GM21515 (cell line): ENCODE measurements around the gene FBXO22.
"Not testable (repeated sequence)": the region's sequence is repeated elsewhere in the genome, so short reads cannot be mapped to it uniquely, and the experiment has no call there.

Experiments used
- ATAC-seq: cut with Tn5 transposase; IDR thresholded peaks from one replicate; pipeline ENCODE4 v1.9.1; 2021; ENCODE audit not compliant: unreplicated experiment

The FBXO22 gene

DNA sequence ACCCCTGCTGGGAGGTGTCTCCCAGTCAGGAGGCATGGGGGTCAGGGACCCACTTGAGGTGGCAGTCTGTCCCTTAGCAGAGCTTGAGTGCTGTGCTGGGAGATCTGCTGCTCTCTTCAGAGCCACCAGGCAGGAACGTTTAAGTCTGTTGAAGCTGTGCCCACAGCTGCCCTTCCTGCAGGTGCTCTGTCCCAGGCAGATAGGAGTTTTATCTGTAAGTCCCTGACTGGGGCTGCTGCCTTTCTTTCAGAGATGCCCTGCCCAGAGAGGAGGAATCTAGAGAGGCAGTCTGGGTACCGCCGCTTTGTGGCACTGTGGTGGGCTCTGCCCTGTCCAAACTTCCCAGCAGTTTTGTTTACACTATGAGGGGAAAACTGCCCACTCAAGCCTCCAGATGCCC, 73.1 kb downstream of the FBXO22 start:
- not testable (repeated sequence) for ATAC-seq

DNA sequence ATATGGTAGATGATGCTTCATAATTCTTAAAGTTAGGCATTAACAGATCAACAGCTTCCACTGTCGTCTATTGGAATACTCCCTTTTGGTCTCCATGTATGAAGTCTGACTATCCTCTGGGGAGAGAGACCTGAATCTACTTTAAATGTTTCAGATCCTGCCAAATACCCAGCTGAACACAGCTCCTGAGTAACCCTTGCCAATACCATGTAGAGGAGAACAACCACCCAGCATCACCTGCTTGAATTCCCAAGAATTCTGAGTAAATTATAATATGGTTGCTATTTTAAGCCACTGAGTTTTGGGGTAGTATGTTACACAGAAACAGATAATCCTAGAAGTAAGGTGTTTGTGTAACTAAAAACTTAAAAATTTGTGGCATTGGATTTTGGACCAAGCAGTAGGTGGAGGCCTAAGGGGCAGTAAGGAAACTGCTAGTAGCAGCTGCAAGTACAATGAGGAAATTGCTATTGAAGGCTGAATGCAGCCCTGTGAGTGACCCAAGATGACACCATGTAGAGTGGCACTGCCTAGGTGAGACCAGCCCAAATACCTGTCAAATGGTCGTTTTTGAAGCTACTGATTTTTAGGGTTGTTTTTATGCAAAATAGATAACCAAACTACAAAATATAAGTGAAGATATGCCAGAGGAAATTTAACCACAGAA, 77.6 kb downstream of the FBXO22 start:
- no peak for ATAC-seq

- ATAC-seq = no peak
These were observed 78.8 kb downstream of the FBXO22 start for GRCh38 chr15:75982468-75982867.

DNA sequence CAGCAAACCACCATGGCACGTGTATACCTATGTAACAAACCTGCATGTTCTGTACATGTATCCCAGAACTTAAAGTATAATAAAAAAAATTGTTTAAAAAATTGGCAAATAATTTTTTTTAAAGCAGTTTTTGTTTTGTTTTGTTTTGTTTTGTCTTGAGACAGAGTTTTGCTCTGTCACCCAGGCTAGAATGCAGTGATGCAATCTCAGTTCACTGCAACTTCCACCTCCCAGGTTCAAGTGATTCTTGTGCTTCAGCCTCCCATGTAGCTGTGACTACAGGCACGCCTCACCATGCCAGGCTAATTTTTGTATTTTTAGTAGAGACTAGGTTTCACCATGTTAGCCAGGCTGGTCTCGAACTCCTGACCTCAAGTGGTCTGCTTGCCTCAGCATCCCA, 81.0 kb downstream of the FBXO22 start:
- not testable (repeated sequence) for ATAC-seq

DNA sequence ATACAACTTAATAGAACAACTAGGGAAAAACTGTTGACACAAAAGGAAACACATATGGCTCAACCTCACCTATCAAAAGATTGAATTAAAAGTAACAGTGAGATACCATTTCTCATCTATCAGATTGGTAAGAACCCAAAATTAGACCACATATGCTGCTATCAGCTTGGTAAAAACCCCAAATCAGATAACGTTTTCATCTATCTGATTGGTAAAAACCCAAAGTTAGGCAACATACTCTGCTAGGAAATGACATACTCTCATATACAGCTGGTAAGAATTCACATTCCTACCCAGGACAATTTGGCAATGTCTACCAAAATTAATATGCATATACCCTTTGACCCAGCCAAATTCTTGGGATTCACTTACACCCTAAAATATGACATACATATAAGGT, 82.3 kb downstream of the FBXO22 start:
- ATAC-seq = no peak

- no peak for ATAC-seq
These were observed 85.4 kb downstream of the FBXO22 start for GRCh38 chr15:75989045-75989444.

- ATAC-seq = no peak
These were observed 86.2 kb downstream of the FBXO22 start for GRCh38 chr15:75989875-75990274.
